SK-N-SH (cell line): ENCODE results near the gene CBR1. TPM values are rescaled to one million over a fixed set of nuclear protein-coding genes. Genes with fewer than 3 reads are reported as not detected.

ENCODE experiments used
- CTCF ChIA-PET: fragments of 300-600, 350-600 bp; formaldehyde crosslinking; extraction: SDS; loops from one replicate; lab custom pipeline; 2021; lab: Yijun Ruan, JAX
- POLR2A ChIA-PET: fragments of 350-600 bp; sonication (Branson Sonifier 250); formaldehyde crosslinking; extraction: SDS; loops from one replicate; lab custom pipeline; 2020; ENCODE audit warnings: antibody characterized with exemption, inconsistent platforms; lab: Yijun Ruan, JAX
- DNase-seq: peaks from one replicate; pipeline ENCODE4 v3.0.0; 2012
- H2AFZ ChIP-seq: fragments of 200-600 bp; sonication (generic); 2 replicates; pipeline ENCODE4 v1.8.1; 2016; ENCODE audit warnings: antibody characterized with exemption, mild to moderate bottlenecking, low read depth
- H3F3A ChIP-seq: fragments of 200-600 bp; sonication (generic); replicated peaks from 2 replicates; pipeline ENCODE3; 2016; ENCODE audit warnings: antibody characterized with exemption, mild to moderate bottlenecking; ENCODE audit not compliant: insufficient read depth
- H3K27ac ChIP-seq, 2 experiments: fragments of 200-500 bp in 1 of 2; fragments of 200-600 bp in 1 of 2; sonication (Bioruptor generic) in 1 of 2; sonication (generic), shearing (Covaris generic) in 1 of 2; 2 replicates each; pipeline versions ENCODE4 v1.5.1 to v1.6.1; 2014 to 2016; ENCODE audit warnings: low read depth in 2 of 2, inconsistent platforms in 1 of 2, low read length in 1 of 2, mild to moderate bottlenecking in 1 of 2, mixed read lengths in 1 of 2
- H3K27me3 ChIP-seq: fragments of 200-600 bp; sonication (generic), shearing (Covaris generic); 2 replicates; pipeline ENCODE4 v1.6.1; 2016; ENCODE audit warnings: mixed run types; ENCODE audit not compliant: insufficient read depth
- H3K36me3 ChIP-seq, 2 experiments: fragments of 200-500 bp in 1 of 2; fragments of 200-600 bp in 1 of 2; sonication (Bioruptor generic) in 1 of 2; sonication (generic) in 1 of 2; replicated peaks in 1 of 2; 2 replicates each; pipeline versions ENCODE3 to v1.5.1; 2014 to 2016; ENCODE audit warnings: low read length in 1 of 2, mild to moderate bottlenecking in 1 of 2; ENCODE audit not compliant: insufficient read depth in 2 of 2, control insufficient read depth in 1 of 2
- H3K4me1 ChIP-seq, 2 experiments: fragments of 200-500 bp in 1 of 2; fragments of 200-600 bp in 1 of 2; sonication (Bioruptor generic) in 1 of 2; sonication (generic), shearing (Covaris generic) in 1 of 2; 2 replicates each; pipeline versions ENCODE4 v1.5.1 to v1.6.1; 2014 to 2016; ENCODE audit warnings: low read depth in 1 of 2, low read length in 1 of 2, mixed run types in 1 of 2; ENCODE audit not compliant: insufficient read depth in 2 of 2, control insufficient read depth in 1 of 2
- H3K4me2 ChIP-seq: fragments of 200-600 bp; sonication (generic), shearing (Covaris generic); 2 replicates; pipeline ENCODE4 v1.6.1; 2017; ENCODE audit warnings: mixed run types
- H3K4me3 ChIP-seq, 2 experiments: fragments of 200-500 bp in 1 of 2; fragments of 200-600 bp in 1 of 2; sonication (Bioruptor generic) in 1 of 2; sonication (generic), shearing (Covaris generic) in 1 of 2; 2 replicates each; pipeline versions ENCODE4 v1.5.1 to v1.8.1; 2014 to 2016; ENCODE audit warnings: low read depth in 2 of 2, inconsistent platforms in 1 of 2, low read length in 1 of 2, mild to moderate bottlenecking in 1 of 2, mixed read lengths in 1 of 2, moderate library complexity in 1 of 2
- H3K79me2 ChIP-seq: fragments of 200-600 bp; sonication (generic); 2 replicates; pipeline ENCODE4 v1.8.1; 2017; ENCODE audit warnings: mild to moderate bottlenecking; ENCODE audit not compliant: insufficient read depth
- H3K9ac ChIP-seq: fragments of 200-600 bp; sonication (generic); 2 replicates; pipeline ENCODE4 v1.6.1; 2017; ENCODE audit warnings: mixed run types
- H3K9me2 ChIP-seq: fragments of 200-600 bp; sonication (generic); 2 replicates; pipeline ENCODE4 v1.6.1; 2017; ENCODE audit warnings: mixed run types
- H3K9me3 ChIP-seq: fragments of 200-600 bp; sonication (generic); 2 replicates; pipeline ENCODE4 v1.6.1; 2017; ENCODE audit warnings: mixed run types, mild to moderate bottlenecking, moderate library complexity
- H4K20me1 ChIP-seq: fragments of 200-600 bp; sonication (generic); 2 replicates; pipeline ENCODE4 v1.6.1; 2017; ENCODE audit warnings: mild to moderate bottlenecking, mixed run types; ENCODE audit not compliant: insufficient read depth
- ELF1 ChIP-seq: IDR thresholded peaks from 2 replicates; pipeline ENCODE4 v1.4.0; 2012
- EZH2phosphoT487 ChIP-seq: fragments of 200-600 bp; sonication (generic); IDR thresholded peaks from 2 replicates; pipeline ENCODE4 v1.6.1; 2017; ENCODE audit warnings: low read depth, mixed run types, mild to moderate bottlenecking, antibody characterized with exemption, moderate library complexity, borderline replicate concordance
- FOSL2 ChIP-seq: IDR thresholded peaks from 2 replicates; pipeline ENCODE4 v1.4.0; 2012; ENCODE audit warnings: low read depth, mild to moderate bottlenecking, moderate library complexity, borderline replicate concordance
- FOXJ3 ChIP-seq: sonication (generic); formaldehyde crosslinking; IDR thresholded peaks from 2 replicates; pipeline ENCODE4 v1.5.1; 2020; ENCODE audit warnings: mild to moderate bottlenecking, missing genetic modification reagents
- FOXM1 ChIP-seq: IDR thresholded peaks from 2 replicates; pipeline ENCODE4 v1.4.0; 2012; ENCODE audit warnings: low read depth, mild to moderate bottlenecking
- MAX ChIP-seq: IDR thresholded peaks from 2 replicates; pipeline ENCODE4 v1.4.0; 2012; ENCODE audit warnings: low read depth
- NFIC ChIP-seq: IDR thresholded peaks from 2 replicates; pipeline ENCODE4 v1.4.0; 2012; ENCODE audit warnings: borderline replicate concordance
- NRF1 ChIP-seq: IDR thresholded peaks from 2 replicates; pipeline ENCODE4 v1.6.1; 2012; ENCODE audit warnings: low read depth, mild to moderate bottlenecking, low read length
- PBX3 ChIP-seq: IDR thresholded peaks from 2 replicates; pipeline ENCODE4; 2012
- RCOR1 ChIP-seq: fragments of 150-350 bp; IDR thresholded peaks from 2 replicates; pipeline ENCODE4 v1.6.1; 2017; ENCODE audit warnings: antibody characterized with exemption, low read length
- RFX5 ChIP-seq: IDR thresholded peaks from 2 replicates; pipeline ENCODE4 v1.6.1; 2012; ENCODE audit warnings: mild to moderate bottlenecking, improper control_type of control experiment, low read length
- RXRA ChIP-seq: IDR thresholded peaks from 2 replicates; pipeline ENCODE4 v1.4.0; 2012; ENCODE audit warnings: low read depth, mild to moderate bottlenecking, borderline replicate concordance
- SMC3 ChIP-seq: IDR thresholded peaks from 2 replicates; pipeline ENCODE4 v1.6.1; 2012; ENCODE audit warnings: low read depth, low read length, improper control_type of control experiment
- TAF1 ChIP-seq: IDR thresholded peaks from 2 replicates; pipeline ENCODE4 v1.6.1; 2012; ENCODE audit warnings: low read depth, mild to moderate bottlenecking, low read length, moderate library complexity, borderline replicate concordance
- YY1 ChIP-seq: IDR thresholded peaks from 2 replicates; pipeline ENCODE4 v1.4.0; 2012; ENCODE audit warnings: low read depth, mild to moderate bottlenecking
- ZBTB33 ChIP-seq: IDR thresholded peaks from 2 replicates; pipeline ENCODE4 v1.4.0; 2012; ENCODE audit warnings: low read depth, borderline replicate concordance
- WGBS: methylation state at CpG from one replicate; pipeline ENCODE4 v1.1.6; 2017; ENCODE audit warnings: low lambda C conversion rate; 5-methylcytosine and 5-hydroxymethylcytosine counted together
- polyA plus RNA-seq, 3 experiments: library from polyadenylated mRNA; depleted of rRNA; stranded (reverse); fragments of >200 nt; gene quantifications; 2 replicates each; pipeline ENCODE4 v1.2.3, GENCODE V29; 2012

Gene CBR1
- polyA plus RNA-seq, 1 of the 3 experiments (the other 2 are of a cell fraction), result 136 TPM

GRCh38 chr21:36030581-36031189 lies 39.1 kb upstream of the CBR1 start (continued):
- no peak for TF ChIP-seq MAX

GRCh38 chr21:36032647-36033406 lies 37.0 kb upstream of the CBR1 start:
- Histone ChIP-seq H3K9me3 (no peaks in the 10 kb centered on the region), H2AFZ (no peak overlapping the region), H3K27me3 (no peaks in the 10 kb centered on the region), H4K20me1 (no peaks in the 10 kb centered on the region), H3K9me2 (no peaks in the 10 kb centered on the region), H3K4me2 (no peak overlapping the region), H3F3A (peaks cover 2% of the 10 kb centered on the region), H3K9ac (no peak overlapping the region), H3K27ac (no peak overlapping the region), H3K4me3 (no peak overlapping the region), H3K79me2 (no peaks in the 10 kb centered on the region), H3K36me3 (peaks cover 16 to 23% of the 10 kb centered on the region in 2 experiments), H3K4me1 (peaks cover 0 to 27% of the 10 kb centered on the region in 2 experiments; a peak in 2 of 4 replicates)
- no peak for DNase-seq
- ChIA-PET CTCF (interaction anchor here (4.4 kb wide), 1 partner anchor 80 kb away, joined by 41 read pairs; no protein-coding TSS in a partner anchor), POLR2A (no interaction called here)
- 94% methylated on average over 18 of the region's 28 CpGs for WGBS
- TF ChIP-seq NFIC (no peak), RFX5 (no peak), FOSL2 (no peak), RCOR1 (no peak), MAX (no peak), FOXJ3 (CRISPR knock-in tag) (no peak), TAF1 (no peak), RXRA (no peak), ZBTB33 (no peak), YY1 (no peak), SMC3 (no peak), EZH2phosphoT487 (no peak), NRF1 (no peak), PBX3 (no peak), FOXM1 (no peak), ELF1 (no peak)
